ENCODE data around the gene RIOK1.
"Not testable (repeated sequence)": the region's sequence is repeated elsewhere in the genome, so short reads cannot be mapped to it uniquely, and the experiment has no call there.

Gene RIOK1

GRCh38 chr6:7442467-7442866 lies 52.9 kb downstream of the RIOK1 start:
- DNase-seq, result no peak

- DNase-seq, result no peak
Measured at GRCh38 chr6:7445101-7445500, 55.5 kb downstream of the RIOK1 start.

GRCh38 chr6:7445885-7446461 lies 56.4 kb downstream of the RIOK1 start:
- DNase-seq, result no peak

DNA sequence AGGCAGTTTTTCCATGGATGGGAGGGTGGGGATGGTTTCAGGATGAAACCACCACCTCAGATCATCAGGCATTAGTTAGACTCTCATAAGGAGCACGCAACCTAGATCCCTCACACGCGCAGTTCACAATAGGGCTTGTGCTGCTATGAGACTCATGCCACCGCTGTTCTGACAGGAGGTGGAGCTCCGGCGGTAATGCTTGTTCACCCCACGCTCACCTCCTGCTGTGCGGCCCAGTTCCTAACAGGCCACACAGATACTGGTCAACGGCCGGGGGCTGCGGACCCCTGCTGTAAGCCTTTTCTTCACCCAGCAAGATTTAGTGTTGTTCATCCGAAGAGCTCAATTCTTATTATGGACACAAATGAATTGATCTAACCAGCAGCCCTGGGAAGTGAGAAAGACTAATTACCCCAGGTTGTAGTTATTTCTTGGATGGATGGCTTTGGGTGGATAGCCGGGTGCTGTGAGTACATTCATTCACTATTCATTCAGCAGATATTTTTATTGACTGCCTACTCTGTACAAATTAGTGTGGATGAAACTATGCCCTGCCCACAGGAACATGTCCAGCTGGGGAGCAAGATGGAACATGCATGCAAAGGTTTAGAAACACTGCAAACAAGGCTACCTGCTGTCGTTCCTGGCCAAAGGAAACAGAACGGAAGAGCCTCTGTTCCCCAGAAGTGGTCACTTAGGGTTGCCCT lies 57.2 kb downstream of the RIOK1 start:
- DNase-seq, result no peak

DNA sequence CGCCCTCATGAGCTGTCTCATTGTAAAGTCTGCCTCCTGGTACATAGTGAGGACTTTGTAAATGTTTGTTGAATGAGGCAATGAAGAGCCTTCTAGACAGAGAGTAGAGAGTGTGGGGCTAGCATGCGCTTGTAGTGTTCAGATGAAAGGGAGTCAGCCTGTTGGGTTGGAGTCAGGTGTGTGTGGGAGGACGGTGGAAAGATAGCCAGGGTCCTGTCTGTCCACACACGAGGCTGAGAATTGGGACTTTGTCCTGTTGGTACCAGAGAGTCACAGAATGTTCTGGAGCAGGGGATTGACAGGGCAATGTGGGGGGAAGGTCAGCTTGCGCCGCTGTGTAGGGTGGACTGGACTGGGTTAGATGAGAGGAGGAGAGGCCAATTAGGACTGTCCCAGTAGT lies 58.6 kb downstream of the RIOK1 start:
- DNase-seq, result no peak

GRCh38 chr6:7449018-7449417 lies 59.4 kb downstream of the RIOK1 start:
- no peak for DNase-seq

DNA sequence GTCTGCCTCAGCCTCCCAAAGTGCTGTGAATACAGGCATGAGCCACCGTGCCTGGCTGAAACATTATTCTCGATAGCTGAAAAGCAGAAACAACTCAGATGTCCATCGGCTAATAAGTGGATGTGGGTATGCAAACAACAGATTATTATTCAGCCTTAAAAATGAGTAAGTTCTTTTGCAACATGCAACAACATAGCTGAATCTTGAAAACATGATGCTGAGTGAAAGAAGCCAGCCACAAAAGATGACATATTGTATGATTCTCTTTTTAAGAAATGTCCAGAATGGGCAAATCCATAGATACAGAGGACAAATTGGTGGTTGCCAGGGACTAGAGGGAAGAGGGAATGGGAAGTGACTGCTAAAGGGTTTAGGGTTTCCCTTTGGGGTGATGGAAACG lies 61.7 kb downstream of the RIOK1 start:
- DNase-seq, result no peak

GRCh38 chr6:7452898-7453297 lies 63.3 kb downstream of the RIOK1 start:
- no peak for DNase-seq

- no peak for DNase-seq
Measured at GRCh38 chr6:7454696-7455358, 65.2 kb downstream of the RIOK1 start.

GRCh38 chr6:7456302-7456701 lies 66.7 kb downstream of the RIOK1 start:
- not testable (repeated sequence) for DNase-seq

DNA sequence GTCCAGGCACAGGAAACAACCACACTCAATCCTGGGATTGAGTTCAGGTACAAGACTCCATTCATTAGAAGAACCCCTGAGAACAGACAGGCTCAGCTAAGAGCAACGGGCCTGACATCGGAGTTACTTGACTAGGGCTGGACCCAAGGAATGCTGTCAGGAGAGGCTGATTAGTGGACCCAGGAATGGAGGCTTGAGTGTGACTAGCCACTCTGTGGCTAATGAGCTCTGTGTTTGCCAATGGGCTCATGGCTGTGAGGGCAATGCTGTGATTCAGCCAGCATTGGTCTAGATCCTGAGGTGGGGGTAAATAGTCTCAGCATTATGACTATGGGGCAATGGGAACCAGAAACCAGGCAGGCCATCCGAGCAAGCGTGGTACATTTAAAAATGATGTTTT lies 71.8 kb downstream of the RIOK1 start:
- DNase-seq, result no peak

DNA sequence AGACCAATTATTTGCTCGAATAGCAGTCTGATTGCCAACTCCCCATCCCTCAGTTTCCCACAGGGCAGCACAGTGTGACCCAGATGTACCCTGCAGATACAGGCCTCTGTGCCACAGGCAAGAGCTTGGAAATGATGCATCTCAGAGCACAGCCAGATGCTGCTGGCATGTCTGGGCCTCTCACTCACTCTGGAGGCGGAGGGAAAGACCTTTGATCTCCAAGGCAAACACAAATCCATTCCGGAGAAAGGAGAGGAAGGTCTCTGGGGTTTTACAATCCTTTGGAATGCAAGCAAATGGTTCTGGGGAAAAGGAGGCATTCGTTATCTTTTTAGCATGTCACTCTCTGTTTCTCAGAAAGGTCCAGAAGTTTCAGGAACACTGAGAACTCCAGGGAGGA lies 74.2 kb downstream of the RIOK1 start:
- DNase-seq, result no peak

DNA sequence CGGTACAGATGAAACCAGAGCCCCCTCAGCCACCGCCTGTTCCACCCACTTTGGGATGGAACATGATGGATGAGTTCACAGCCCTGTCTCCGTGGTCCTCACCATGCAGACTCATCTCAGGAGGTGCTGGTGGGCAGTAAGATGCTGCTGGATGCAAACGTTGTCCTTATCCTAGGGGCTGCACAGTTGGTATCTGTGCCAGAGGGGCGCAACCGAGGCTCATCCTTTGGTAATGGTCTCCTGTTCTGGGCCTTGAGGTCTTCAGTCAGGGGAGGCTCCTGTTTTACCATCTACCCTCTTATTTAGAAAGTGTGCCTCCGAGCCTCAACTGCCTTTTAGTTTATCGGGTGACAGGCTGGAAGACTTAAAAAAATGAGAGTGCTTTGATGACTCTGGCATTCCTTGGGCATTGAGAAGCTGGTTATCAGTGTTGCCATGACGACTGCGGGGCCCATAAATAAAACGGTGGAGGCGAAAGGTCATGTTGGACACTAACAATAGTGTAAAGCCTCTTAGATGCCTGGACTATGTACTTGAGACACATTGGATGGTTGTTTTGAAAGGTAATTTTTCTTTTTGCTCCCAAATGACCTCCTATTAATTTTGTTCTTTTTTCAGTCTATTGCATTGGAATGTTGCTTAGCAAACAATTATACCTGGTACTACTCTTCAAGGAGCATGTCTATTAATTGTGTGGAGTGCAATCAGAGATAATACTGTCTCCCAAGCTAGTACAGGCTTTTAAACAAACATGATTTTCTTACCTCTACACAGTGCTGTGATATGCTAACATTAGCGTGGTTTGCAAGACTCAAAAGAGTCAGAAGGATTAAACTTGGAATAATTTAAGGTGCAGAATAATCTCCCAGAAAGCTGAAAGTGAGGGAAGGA lies 77.6 kb downstream of the RIOK1 start:
- no peak for DNase-seq

Data from cortex of kidney (tissue), 1 donor.